HG02588 (cell line): ENCODE measurements around the gene PDXDC1.
"Not testable (repeated sequence)": the region's sequence is repeated elsewhere in the genome, so short reads cannot be mapped to it uniquely, and the experiment has no call there.

ENCODE experiments used
- ATAC-seq: cut with Tn5 transposase; IDR thresholded peaks from one replicate; pipeline ENCODE4 v1.9.1; 2021; ENCODE audit warnings: mild to moderate bottlenecking, moderate library complexity; ENCODE audit not compliant: unreplicated experiment

The PDXDC1 gene

GRCh38 chr16:14974656-14975417, at the start of gene PDXDC1:
TSS of gene PDXDC1 (plus strand) at chr16:14975026. CDS start at chr16:14975200, 174 bp downstream.
- ATAC-seq = peak; percentile 89

GRCh38 chr16:14928064-14928714, 46.6 kb upstream of the PDXDC1 start:
- not testable (repeated sequence) for ATAC-seq

- ATAC-seq = not testable (repeated sequence)
Observed at GRCh38 chr16:14929176-14929575, 45.6 kb upstream of the PDXDC1 start.

- not testable (repeated sequence) for ATAC-seq
Observed at GRCh38 chr16:14930246-14930645, 44.6 kb upstream of the PDXDC1 start.

- ATAC-seq = not testable (repeated sequence)
Observed at GRCh38 chr16:14930971-14931370, 43.9 kb upstream of the PDXDC1 start.

- not testable (repeated sequence) for ATAC-seq
Observed at GRCh38 chr16:14932581-14933375, 42.0 kb upstream of the PDXDC1 start.

GRCh38 chr16:14937143-14937542, 37.7 kb upstream of the PDXDC1 start, which contains the start of gene NPIPA1:
TSS of gene NPIPA1 (plus strand) at chr16:14937443. CDS start at chr16:14937443, 0 bp downstream.
- not testable (repeated sequence) for ATAC-seq

- ATAC-seq = not testable (repeated sequence)
Observed at GRCh38 chr16:14937994-14938393, 36.8 kb upstream of the PDXDC1 start.

- not testable (repeated sequence) for ATAC-seq
Observed at GRCh38 chr16:14942686-14943085, 32.1 kb upstream of the PDXDC1 start.

- ATAC-seq = no peak
Observed at GRCh38 chr16:14955546-14956231, 19.1 kb upstream of the PDXDC1 start.

- ATAC-seq = no peak
Observed at GRCh38 chr16:14957576-14958322, 17.1 kb upstream of the PDXDC1 start.

GRCh38 chr16:14958323-14958600, 16.6 kb upstream of the PDXDC1 start:
- ATAC-seq = no peak

- ATAC-seq = no peak
Observed at GRCh38 chr16:14958970-14959369, 15.9 kb upstream of the PDXDC1 start.

- no peak for ATAC-seq
Observed at GRCh38 chr16:14961405-14962186, 13.2 kb upstream of the PDXDC1 start.

GRCh38 chr16:14963281-14964173, 11.3 kb upstream of the PDXDC1 start:
- no peak for ATAC-seq

- ATAC-seq = no peak
Observed at GRCh38 chr16:14965328-14965727, 9.5 kb upstream of the PDXDC1 start.

GRCh38 chr16:14969795-14970194, 5.0 kb upstream of the PDXDC1 start:
- ATAC-seq = not testable (repeated sequence)

GRCh38 chr16:14971621-14972228, 3.1 kb upstream of the PDXDC1 start:
- ATAC-seq = not testable (repeated sequence)
